A673 (cell line): ENCODE measurements around the gene MAP4K4. TPM values are rescaled to one million over a fixed set of nuclear protein-coding genes. Genes with fewer than 3 reads are reported as not detected.

Source experiments
- BruUV-seq: library from RNA; stranded (reverse); fragments of 400-500 nt; replicated peaks from 2 replicates; lab custom pipeline; 2021; lab: Mats Ljungman, UMichigan
- CTCF ChIA-PET: fragments of 300-600 bp; sonication (Branson Sonifier 250); formaldehyde crosslinking; loops from one replicate; lab custom pipeline; 2022; ENCODE audit warnings: antibody characterized with exemption; lab: Charles Lee
- POLR2A ChIA-PET: fragments of 300-600 bp; sonication (Branson Sonifier 250); formaldehyde crosslinking; loops from one replicate; lab custom pipeline; 2022; ENCODE audit warnings: antibody characterized with exemption; ENCODE audit not compliant: low non-redundant PET; lab: Charles Lee
- DNase-seq: peaks from one replicate; pipeline ENCODE4 v3.0.0-alpha.2; 2015; ENCODE audit warnings: low spot score
- H3K27ac ChIP-seq: fragments of 200-600 bp; sonication (generic); 2 replicates; pipeline ENCODE4 v1.5.1; 2016; ENCODE audit warnings: mixed run types, low read depth, mild to moderate bottlenecking, mixed read lengths, antibody characterized with exemption, low read length; ENCODE audit not compliant: poor library complexity, severe bottlenecking
- H3K27me3 ChIP-seq: fragments of 200-600 bp; sonication (generic); replicated peaks from 2 replicates; pipeline ENCODE4 v1.6.1; 2017; ENCODE audit warnings: mixed run types, low read depth, mild to moderate bottlenecking, mixed read lengths, antibody characterized with exemption, low read length; ENCODE audit not compliant: insufficient read depth, poor library complexity
- H3K36me3 ChIP-seq: fragments of 200-600 bp; sonication (generic); 2 replicates; pipeline ENCODE4 v1.6.1; 2016; ENCODE audit warnings: mixed run types, mild to moderate bottlenecking, mixed read lengths, antibody characterized with exemption, low read length; ENCODE audit not compliant: insufficient read depth, poor library complexity, severe bottlenecking
- H3K4me1 ChIP-seq: fragments of 200-600 bp; sonication (generic); 2 replicates; pipeline ENCODE4 v1.6.1; 2017; ENCODE audit warnings: mixed run types, mild to moderate bottlenecking, mixed read lengths, antibody characterized with exemption, low read length; ENCODE audit not compliant: insufficient read depth, poor library complexity, severe bottlenecking
- H3K4me3 ChIP-seq: fragments of 200-600 bp; sonication (generic); 2 replicates; pipeline ENCODE4 v1.5.1; 2016; ENCODE audit warnings: low read depth, mixed run types, mild to moderate bottlenecking, mixed read lengths, low read length; ENCODE audit not compliant: poor library complexity, severe bottlenecking
- H3K9me3 ChIP-seq: fragments of 200-600 bp; sonication (generic); 2 replicates; pipeline ENCODE4 v1.6.1; 2016; ENCODE audit warnings: mixed run types, low read depth, mild to moderate bottlenecking, mixed read lengths, antibody characterized with exemption, low read length; ENCODE audit not compliant: poor library complexity, severe bottlenecking
- CTCF ChIP-seq: fragments of 300-800, 200-600 bp; sonication (generic); conservative IDR thresholded peaks from 2 replicates; pipeline ENCODE4 v1.5.1; 2017; ENCODE audit warnings: low read depth, mild to moderate bottlenecking, antibody characterized with exemption, low read length, moderate library complexity, mixed read lengths
- EZH2 ChIP-seq: fragments of 200-600 bp; sonication (generic); IDR thresholded peaks from 2 replicates; pipeline ENCODE4 v1.6.1; 2017; ENCODE audit warnings: borderline replicate concordance, low read depth, mild to moderate bottlenecking, mixed read lengths, antibody characterized with exemption, low read length; ENCODE audit not compliant: poor library complexity, severe bottlenecking
- intact Hi-C: fragments of 100-400 bp; cut with micrococcal nuclease; formaldehyde crosslinking; loops from one replicate; pipeline ENCODE4 v1.10.0; 2022; ENCODE audit not compliant: unreplicated experiment
- total RNA-seq: library from RNA; stranded (reverse); gene quantifications from 2 replicates; pipeline ENCODE4 v1.2.3, GENCODE V29; 2021

Gene MAP4K4
- total RNA-seq, 1 experiment from 2014 or later = 157 TPM

GRCh38 chr2:101802329-101802728 lies 104.8 kb downstream of the MAP4K4 start:
- Histone ChIP-seq H3K4me3 (no peak overlapping the region), H3K4me1 (peaks cover 44% of the 10 kb centered on the region), H3K36me3 (no peaks in the 10 kb centered on the region), H3K27me3 (no peaks in the 10 kb centered on the region), H3K27ac (peak overlapping the region; percentile 40), H3K9me3 (no peaks in the 10 kb centered on the region)
- BruUV-seq = no TSS peak
- TF ChIP-seq CTCF (no peak), EZH2 (no peak)
- no peak for DNase-seq
- POLR2A ChIA-PET = no interaction called here
- intact Hi-C loops = no loop called here
- CTCF ChIA-PET = no interaction called here

DNA sequence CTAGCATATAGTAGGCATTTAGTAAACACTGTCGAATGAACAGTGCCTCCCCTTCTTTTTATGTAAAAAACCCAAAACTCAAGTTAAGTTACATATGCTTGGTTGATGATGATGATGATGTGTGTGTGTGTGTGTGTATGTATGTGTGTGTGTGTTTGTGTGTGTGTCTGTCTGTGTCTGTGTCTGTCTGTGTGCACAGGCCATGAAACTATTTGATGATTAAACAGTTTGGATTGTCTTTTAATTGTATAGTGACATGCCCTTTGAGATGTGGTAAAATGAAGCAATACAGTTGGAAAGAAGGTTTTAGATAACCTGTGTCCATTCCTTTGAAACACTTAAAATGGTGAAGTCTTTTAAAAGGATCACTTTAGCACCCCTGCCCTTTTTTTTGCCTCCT lies 105.6 kb downstream of the MAP4K4 start:
- Histone ChIP-seq H3K27ac (no peak overlapping the region), H3K4me3 (no peak overlapping the region), H3K36me3 (no peaks in the 10 kb centered on the region), H3K4me1 (peaks cover 44% of the 10 kb centered on the region), H3K9me3 (no peaks in the 10 kb centered on the region), H3K27me3 (no peaks in the 10 kb centered on the region)
- intact Hi-C loops = no loop called here
- POLR2A ChIA-PET = no interaction called here
- no TSS peak for BruUV-seq
- CTCF ChIA-PET = no interaction called here
- no peak for DNase-seq
- TF ChIP-seq EZH2 (no peak), CTCF (no peak)

GRCh38 chr2:101803945-101804696 lies 106.6 kb downstream of the MAP4K4 start:
- Histone ChIP-seq H3K9me3 (no peaks in the 10 kb centered on the region), H3K4me1 (peaks cover 48% of the 10 kb centered on the region), H3K4me3 (no peak overlapping the region), H3K27ac (peak overlapping the region; percentile 40), H3K36me3 (no peaks in the 10 kb centered on the region), H3K27me3 (no peaks in the 10 kb centered on the region)
- ChIA-PET POLR2A (no interaction called here), CTCF (interaction anchor here (0.5 kb wide), 1 partner anchor 385 kb away, joined by 3 read pairs; no protein-coding TSS in a partner anchor)
- intact Hi-C loops = no loop called here
- TF ChIP-seq EZH2 (no peak), CTCF (no peak)
- DNase-seq = peak; percentile 68
- BruUV-seq = no TSS peak
